ENCODE results near the gene ATRN.

The ATRN gene

DNA sequence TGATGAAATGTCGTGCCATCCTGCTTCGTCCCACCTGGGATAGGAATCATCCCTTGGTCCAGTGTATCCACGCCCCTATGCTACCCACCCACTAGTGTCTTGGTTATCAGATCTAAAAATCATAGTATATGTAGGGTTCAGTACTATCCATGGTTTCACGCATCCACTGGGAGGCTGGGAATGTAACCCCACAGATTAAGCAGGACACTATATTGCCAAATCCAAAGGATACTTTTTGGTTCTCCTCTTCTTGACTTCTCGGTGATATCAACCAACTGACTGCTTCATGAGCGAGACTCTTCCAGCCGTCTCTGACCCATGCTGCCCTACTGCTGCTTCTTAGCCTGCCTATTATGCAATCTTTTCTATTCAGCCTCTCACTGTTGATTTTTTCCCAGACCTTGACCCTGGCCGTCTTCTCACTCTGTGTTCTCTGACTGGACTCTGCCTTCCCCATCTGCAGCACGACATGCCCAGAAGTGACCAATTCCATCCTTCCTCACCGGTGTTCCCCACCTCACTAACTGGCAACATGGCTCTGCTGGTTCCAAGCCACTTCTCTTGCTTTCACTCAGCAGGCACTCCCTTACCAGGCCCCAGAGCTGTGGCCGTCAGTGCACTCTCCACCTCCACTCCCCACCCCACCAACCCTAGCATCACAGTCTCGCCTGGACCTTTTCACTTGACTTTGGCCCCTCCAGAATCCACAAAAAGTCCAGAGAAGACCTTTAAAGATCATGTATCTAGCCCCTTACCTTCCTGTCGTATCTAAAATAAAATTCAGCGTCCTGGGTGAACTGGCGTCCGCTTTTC, 157.9 kb downstream of the ATRN start:
- no peak for DNase-seq (ENCODE audit: low read depth in 2 of 2)

DNA sequence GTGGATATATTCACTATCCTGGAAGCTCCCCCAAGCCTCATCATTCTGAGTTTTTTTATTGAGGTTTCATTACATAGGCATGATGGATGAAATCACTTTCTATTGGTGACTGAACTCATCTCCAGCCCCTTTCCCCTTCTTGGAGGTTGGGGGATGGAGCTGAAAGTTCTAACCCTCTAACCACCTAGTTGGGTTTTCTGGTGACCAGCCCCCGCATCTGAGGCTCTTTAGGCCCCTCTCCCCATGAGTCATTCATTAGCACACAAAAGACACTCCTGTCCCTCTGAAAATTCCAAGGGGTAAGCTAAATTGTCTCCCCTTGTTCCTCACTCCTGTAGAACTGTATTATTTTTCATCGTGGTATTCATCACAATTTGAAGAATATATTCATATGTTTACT, 159.1 kb downstream of the ATRN start:
- no peak for DNase-seq (ENCODE audit: low read depth in 2 of 2)

GRCh38 chr20:3630429-3630828, 159.6 kb downstream of the ATRN start:
- no peak for DNase-seq (ENCODE audit: low read depth in 2 of 2)

DNA sequence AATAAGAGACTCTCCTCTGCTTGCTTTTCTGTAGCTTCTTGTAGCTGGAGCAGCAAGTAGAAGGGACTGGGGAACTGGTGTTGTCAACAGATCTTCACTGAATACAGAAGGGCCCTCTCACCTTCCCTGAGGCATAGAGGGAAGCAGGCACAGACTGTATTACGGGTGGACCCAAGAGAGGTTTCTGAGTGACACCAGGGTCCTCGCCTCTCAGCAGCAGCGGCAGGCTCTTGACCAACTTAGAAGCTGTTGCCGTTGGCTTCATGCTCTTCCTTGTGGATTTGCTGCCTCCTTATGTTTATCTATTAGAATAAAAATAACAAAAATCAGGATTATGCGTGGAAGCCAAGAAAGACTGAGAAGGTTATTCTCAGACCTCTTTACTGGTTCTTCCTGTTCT, 160.7 kb downstream of the ATRN start:
- DNase-seq (ENCODE audit: low read depth in 2 of 2): no peak

DNA sequence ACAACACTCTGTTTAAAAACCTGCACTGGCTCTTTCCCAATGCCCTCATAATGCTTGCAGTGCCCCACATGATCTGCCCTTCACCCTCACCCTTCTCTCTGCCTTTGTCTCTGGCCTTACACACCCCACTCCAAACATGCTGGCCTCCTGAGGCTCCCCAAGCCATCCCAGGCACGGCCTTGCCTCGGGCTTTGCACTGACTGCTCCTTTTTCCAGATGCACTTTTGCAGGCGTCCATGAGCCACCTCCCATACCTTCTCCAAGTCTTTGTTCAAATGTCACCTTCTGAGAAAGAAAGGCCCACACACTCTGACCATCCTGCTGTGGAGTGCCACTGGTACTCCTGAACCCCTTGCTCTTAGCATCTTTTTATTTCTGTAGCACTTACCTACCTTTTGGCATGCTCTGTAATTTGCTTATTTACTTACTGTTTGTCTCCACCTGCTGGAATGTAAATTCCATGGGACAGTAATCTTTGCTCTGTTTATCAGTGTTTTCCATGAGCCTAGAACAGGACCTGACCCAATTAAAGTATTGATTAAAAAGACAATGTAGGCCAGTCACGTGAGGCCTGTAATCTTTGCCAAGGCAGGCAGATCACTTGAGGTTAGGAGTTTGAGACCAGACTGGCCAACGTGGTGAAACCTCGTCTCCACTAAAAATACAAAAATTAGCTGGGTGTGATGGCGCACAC, 161.6 kb downstream of the ATRN start:
- DNase-seq (ENCODE audit: low read depth in 2 of 2): no peak

DNA sequence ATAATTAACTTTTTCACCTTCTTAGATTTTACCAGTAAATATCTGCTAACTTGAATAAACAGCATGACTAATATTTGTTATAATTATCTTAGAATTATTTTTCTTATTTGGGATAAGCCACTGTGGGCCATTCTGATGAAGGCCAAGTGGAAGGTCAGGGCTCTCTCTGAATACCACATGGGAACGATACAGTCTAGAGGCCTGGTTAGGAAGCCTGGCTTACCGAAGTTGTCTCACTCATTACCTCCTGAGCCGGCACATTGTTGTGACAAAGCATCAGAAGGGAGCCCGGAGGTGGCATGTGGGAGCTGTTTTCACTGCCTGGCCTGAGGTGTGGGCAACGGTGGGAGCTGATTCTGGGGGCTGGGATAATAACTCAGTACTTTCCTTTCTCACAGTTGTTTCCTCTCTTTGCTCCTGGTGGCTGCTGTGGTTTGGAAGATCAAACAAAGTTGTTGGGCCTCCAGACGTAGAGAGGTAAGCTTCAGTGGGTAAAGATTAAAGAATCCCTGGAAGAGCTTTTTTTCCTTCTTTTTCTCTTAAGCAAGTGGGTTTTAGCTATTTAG, 163.2 kb downstream of the ATRN start:
- no peak for DNase-seq (ENCODE audit: low read depth in 2 of 2)

DNA sequence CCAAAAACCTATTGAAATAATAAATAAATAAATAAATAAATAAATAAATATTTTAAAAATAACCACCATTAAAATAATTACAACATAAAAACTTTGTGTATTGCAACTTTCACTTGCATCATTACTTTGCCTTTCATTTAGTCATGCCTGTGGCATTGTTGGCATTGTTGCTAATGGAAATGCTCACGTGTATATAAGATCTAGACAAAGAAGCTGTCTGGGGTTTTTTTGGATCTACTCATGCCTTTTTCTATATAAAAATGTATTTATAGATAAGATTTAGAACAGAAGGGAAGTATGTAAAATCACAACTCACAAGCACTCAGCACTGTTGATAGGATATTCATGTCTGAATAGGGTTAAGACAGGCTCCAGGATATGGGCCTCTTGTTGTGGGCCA, 164.5 kb downstream of the ATRN start:
- no peak for DNase-seq (ENCODE audit: low read depth in 2 of 2)

DNA sequence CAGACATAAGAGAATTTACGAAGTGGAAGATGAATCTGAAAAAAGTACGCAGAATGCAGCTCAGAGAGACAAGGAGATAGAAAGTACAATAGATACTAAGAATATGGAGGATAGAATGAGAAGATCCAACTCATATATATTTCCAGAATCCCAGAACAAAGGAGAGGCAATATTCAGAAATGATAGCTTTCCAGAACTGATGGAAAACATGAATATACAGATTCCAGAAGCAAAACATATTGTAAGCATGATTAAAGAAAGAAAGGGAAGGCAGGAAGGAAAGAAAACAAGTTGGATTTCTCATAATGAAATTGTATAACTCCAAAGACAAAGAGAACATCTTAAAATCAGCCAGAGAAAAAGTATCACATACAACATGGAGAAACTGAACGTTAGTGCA, 169.4 kb downstream of the ATRN start:
- DNase-seq (ENCODE audit: low read depth in 2 of 2): no peak

DNA sequence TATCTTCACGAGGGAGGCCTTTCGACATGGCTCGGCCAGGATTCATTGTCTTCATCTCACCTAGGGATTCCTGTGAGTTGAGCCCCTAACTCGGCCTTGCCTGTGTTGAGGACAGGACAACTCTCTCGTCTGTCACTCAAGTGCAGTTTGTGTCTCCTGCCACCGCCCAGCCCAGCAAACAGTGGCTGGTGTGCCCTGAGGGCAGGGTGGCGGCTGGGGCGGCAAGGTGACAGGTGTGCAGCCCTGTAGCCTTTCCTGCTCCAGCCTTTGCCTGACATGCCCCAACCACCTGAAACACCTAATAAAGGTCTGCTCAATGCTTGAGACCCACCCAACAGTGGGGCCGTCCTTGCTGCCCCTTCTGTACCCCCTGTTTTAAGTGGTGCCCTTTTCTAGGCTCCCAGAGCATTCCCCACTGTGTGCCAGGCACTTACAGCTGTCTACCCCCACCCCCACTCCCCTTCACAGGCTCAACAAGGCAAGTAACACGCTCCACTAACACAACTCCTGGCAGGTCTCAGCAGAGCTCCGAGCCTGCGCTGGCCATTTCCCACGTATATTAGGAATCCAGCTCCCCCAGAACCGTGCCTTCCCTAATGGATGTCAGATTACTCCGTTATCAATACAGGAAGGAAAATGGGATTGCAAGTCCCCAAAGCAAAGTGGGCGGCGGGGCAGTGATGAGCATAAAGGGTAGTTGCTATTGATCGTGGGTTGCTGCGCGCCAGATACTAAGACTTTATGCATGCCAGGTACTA, 174.7 kb downstream of the ATRN start:
- DNase-seq (ENCODE audit: low read depth in 2 of 2): no peak

- DNase-seq (ENCODE audit: low read depth in 2 of 2): no peak
Observed at GRCh38 chr20:3646067-3646440, 175.2 kb downstream of the ATRN start.

DNA sequence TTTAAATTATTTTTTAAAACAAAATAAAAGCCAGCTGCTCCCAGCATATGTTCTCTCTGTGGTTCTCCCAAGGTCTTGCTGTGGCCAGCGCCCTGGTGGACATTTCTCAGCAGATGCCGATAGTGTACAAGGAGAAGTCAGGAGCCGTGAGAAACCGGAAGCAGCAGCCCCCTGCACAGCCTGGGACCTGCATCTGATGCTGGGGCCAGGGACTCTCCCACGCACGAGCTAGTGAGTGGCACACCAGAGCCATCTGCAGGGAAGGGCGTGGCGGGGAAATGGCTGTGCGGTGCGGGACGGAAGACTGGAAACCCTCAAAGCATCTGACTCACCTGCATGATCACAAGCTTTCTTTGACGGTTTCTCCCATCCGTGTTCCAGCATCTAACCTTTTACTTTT, 175.8 kb downstream of the ATRN start:
- DNase-seq (ENCODE audit: low read depth in 2 of 2): no peak

- DNase-seq (ENCODE audit: low read depth in 2 of 2): no peak
Observed at GRCh38 chr20:3647473-3647872, 176.7 kb downstream of the ATRN start.

GRCh38 chr20:3648951-3649350, 178.1 kb downstream of the ATRN start:
- DNase-seq (ENCODE audit: low read depth in 2 of 2): no peak

- DNase-seq (ENCODE audit: low read depth in 2 of 2): no peak
Observed at GRCh38 chr20:3651204-3651962, 180.6 kb downstream of the ATRN start.

- no peak for DNase-seq (ENCODE audit: low read depth in 2 of 2)
Observed at GRCh38 chr20:3652221-3652620, 181.4 kb downstream of the ATRN start.

- DNase-seq (ENCODE audit: low read depth in 2 of 2): no peak
Observed at GRCh38 chr20:3652676-3653596, 182.1 kb downstream of the ATRN start.

DNA sequence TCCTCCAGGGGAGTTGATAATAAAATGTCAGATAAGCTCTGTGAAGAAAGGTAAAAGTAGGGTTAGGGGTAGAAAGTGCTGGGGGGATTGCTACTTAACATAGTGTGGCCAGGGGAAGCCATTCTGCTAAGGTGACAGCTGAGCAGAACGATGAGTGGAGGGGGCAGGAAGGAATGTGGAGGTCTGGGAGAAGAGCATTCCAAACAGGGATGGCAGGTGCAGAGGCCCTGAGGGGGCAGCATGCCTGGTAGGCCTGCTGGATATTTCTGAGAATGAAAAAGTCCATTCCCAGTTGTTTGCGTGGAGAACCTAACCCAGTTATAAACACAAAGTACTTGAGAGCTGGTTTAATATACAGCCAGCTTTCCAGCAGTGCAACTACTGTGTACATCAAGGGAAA, 183.1 kb downstream of the ATRN start:
- no peak for DNase-seq (ENCODE audit: low read depth in 2 of 2)

- DNase-seq (ENCODE audit: low read depth in 2 of 2): no peak
Observed at GRCh38 chr20:3654326-3655130, 183.7 kb downstream of the ATRN start.

DNA sequence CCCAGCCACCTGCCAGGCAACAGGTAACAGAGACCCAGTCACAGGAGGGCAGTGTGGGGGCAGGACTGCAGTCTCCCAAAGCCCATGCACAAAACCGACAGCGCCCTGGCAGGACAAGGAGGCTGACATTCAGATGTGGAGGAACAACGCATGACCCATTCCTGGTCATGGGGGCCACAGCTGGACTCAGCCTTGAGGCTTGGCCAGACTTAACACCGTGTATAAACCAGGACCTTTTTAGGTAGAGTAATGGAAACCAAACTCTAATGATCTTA, 184.2 kb downstream of the ATRN start:
- no peak for DNase-seq (ENCODE audit: low read depth in 2 of 2)
